Measurements from ENCODE around the gene ADSS1. TPM values are rescaled to one million over a fixed set of nuclear protein-coding genes. Genes with fewer than 3 reads are reported as not detected.
"Not testable (repeated sequence)": the region's sequence is repeated elsewhere in the genome, so short reads cannot be mapped to it uniquely, and the experiment has no call there.

ADSS1 gene
- total RNA-seq, 1 experiment from 2014 or later, result 2.8 TPM

- peak; percentile 68 for DNase-seq (ENCODE audit: low read depth)
Observed at GRCh38 chr14:104749111-104749649, 25.2 kb downstream of the ADSS1 start.

- no peak for DNase-seq (ENCODE audit: low read depth)
Observed at GRCh38 chr14:104750056-104750752, 26.2 kb downstream of the ADSS1 start.

DNA sequence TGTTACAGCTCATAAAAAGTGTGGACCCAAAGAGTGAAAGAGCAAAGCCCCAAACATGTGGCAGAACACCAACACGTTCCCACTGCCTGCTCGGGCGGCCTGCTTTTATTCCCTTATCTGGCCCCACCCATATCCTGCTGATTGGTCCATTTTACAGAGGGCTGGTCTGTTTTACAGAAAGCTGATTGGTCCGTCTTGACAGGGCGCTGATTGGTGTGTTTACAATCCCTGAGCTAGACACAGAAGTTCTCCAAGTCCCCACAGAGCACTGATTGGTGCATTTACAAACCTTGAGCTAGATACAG is 26.7 kb downstream of the ADSS1 start:
- not testable (repeated sequence) for DNase-seq (ENCODE audit: low read depth)

GRCh38 chr14:104751539-104752422 is 27.8 kb downstream of the ADSS1 start:
- DNase-seq (ENCODE audit: low read depth), result no peak

GRCh38 chr14:104752423-104752734 is 28.4 kb downstream of the ADSS1 start:
- no peak for DNase-seq (ENCODE audit: low read depth)

- peak; percentile 99 for DNase-seq (ENCODE audit: low read depth)
Observed at GRCh38 chr14:104752735-104753527, 28.9 kb downstream of the ADSS1 start, which contains the start of gene SIVA1. Gene SIVA1, plus strand, starts transcription at chr14:104753147. Its CDS starts 55 bp downstream, at chr14:104753202.

- no peak for DNase-seq (ENCODE audit: low read depth)
Observed at GRCh38 chr14:104753528-104754212, 29.6 kb downstream of the ADSS1 start.

GRCh38 chr14:104754213-104754851 is 30.3 kb downstream of the ADSS1 start:
- DNase-seq (ENCODE audit: low read depth), result no peak

DNA sequence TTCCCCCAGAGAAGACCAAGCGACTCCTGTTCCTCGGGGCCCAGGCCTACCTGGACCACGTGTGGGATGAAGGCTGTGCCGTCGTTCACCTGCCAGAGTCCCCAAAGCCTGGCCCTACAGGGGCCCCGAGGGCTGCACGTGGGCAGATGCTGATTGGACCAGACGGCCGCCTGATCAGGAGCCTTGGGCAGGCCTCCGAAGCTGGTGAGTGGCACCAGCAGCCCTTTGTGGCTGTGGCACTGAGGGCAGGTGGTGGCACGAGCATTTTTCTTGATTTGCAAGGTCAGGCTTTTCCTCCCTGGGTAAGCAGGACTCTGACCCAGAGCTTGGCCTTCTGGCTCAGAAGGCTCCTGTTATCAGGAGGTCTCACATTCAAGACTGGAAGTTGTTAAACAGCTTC is 31.6 kb downstream of the ADSS1 start:
- DNase-seq (ENCODE audit: low read depth), result no peak

DNA sequence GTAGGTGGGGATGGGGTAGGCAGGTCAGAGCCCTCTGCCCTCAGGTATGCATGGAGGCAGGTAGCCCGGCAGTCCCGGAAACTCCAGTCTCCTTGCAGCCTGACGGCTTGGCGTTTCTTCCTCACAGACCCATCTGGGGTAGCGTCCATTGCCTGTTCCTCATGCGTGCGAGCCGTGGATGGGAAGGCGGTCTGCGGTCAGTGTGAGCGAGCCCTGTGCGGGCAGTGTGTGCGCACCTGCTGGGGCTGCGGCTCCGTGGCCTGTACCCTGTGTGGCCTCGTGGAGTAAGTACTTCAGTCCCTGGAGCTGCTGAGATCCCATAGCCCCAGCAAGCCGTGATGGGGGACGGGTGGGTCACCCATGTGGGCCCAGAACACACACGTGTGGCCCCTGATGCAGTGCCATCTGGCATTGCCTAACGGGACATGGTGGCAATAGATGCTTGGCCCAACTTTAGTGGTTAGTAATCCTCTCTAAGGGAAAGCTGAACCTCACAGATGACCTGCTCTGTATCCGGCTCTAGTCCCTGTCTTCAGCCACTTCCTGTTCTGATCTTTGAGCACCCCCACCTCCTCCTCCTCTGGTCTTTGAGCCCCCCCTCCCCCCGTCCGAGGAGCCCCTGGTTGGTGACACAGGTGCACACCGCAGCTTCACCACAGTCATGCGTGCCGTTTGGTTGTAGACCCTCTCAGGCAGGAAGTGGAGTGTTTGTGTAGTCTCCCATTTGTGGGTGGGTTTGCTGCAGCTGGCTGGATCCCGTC is 32.6 kb downstream of the ADSS1 start:
- DNase-seq (ENCODE audit: low read depth), result no peak

DNA sequence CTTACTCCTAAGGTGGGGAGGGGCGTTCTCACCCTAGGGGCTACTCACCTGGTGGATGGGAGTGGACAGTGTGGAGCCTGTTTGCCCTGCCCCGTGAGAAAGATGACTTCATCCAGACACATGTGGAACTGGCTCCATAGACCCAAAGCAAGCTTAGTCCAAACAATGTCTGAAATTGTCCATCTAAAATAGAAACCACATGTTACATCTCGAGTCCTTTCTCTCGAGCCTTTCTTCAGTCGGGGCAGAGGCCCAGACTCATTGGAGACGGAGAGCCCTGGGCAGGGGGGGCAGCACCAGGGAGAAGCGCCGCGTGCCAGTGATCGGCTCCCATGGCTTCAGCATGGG is 33.2 kb downstream of the ADSS1 start:
- DNase-seq (ENCODE audit: low read depth), result no peak

DNA sequence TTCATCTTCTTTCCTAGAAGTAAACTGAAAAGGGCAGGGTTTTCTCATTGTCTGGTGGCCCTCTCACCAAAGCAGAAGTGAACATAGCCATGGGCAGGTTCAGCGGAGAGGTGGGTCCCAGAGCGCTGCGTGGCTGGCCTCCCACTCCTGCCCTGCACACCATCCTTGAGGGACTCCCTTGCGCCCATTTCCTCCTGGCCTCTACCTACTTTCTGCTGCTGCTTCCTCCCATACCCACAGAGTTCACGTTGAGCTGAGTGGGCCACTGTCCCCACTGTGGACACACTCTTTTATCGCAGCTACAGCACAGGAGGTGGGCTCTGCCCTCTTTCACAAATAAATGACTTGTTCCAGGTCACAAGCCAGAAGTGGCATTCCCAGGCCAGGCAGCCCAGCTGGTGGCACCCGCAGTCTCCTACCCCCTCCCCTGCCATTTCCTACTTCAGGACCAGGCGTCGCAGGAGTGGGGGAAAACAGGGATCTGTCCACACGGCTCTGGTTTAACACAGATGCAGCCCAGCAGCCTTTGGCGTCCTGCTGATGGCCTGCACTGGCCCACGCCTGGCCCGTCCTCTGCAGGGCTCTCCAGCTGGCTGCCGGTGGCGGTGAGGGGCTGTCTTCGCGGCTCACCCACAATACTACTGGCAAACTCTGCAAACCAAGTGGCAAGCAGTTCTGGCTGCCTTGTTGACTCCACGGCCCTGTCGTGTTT is 33.8 kb downstream of the ADSS1 start:
- no peak for DNase-seq (ENCODE audit: low read depth)

- DNase-seq (ENCODE audit: low read depth), result no peak
Observed at GRCh38 chr14:104758981-104759969, 35.2 kb downstream of the ADSS1 start.

GRCh38 chr14:104765517-104765916 is 41.5 kb downstream of the ADSS1 start:
- no peak for DNase-seq (ENCODE audit: low read depth)

- no peak for DNase-seq (ENCODE audit: low read depth)
Observed at GRCh38 chr14:104766256-104766862, 42.3 kb downstream of the ADSS1 start.

DNA sequence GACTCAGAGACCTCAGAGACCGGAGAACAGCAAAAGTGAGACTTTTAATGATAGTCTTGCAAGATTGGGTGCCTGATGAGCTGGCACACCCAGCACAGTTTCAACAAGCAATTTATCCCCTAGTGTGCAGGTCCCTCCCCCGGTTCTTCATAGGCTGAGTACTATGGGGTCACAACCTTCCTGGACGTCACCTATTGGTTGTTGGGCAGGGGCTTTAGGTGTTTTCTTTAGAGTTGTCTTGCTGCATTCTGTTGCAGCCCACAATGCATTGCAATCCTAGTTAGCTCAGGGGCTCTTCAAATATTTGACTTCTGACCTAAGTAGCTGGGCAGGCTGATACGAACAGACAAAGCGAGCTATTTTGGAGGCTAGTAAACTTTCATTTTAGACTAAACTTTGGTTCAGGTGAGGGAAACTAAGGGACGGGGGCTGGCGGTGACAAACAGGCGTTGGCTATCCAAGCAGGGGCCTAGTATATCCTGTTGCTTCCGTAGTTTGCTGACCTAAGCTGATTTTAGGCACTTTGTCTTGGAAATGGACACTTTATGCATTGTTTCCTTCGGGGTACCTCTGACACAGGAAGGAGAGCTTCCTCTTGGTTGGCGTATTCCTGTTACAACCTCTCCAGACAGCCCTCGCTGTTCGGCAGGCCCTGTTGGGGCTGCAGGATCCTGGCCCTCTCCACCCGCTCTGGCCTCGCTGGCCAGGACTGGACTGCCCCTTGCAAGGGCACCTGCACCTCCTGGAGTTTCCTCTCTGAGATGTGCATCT is 43.0 kb downstream of the ADSS1 start:
- no peak for DNase-seq (ENCODE audit: low read depth)

GRCh38 chr14:104767634-104767918 is 43.5 kb downstream of the ADSS1 start:
- DNase-seq (ENCODE audit: low read depth), result no peak
